Peyer's patch (tissue), 4 donors: ENCODE results near the gene DCHS1. TPM values are rescaled to one million over a fixed set of nuclear protein-coding genes. Genes with fewer than 3 reads are reported as not detected.

ENCODE experiments used
- DNase-seq, 3 donors: peaks; one replicate each; pipeline ENCODE4 v3.0.0-alpha.2; 2017 to 2019
- H3K27ac ChIP-seq, 4 donors: fragments of 200-600 bp; sonication (generic); one replicate each; pipeline ENCODE4 v1.5.1; 2016 to 2019
- H3K27me3 ChIP-seq, 2 donors: fragments of 200-600 bp; sonication (generic); one replicate each; pipeline ENCODE4 v1.5.1; 2019
- H3K36me3 ChIP-seq, 3 donors: fragments of 200-600 bp; sonication (generic); one replicate each; pipeline ENCODE4 v1.5.1; 2016 to 2019
- H3K4me1 ChIP-seq, 4 donors: fragments of 200-600 bp; sonication (generic); one replicate each; pipeline ENCODE4 v1.5.1; 2016 to 2019
- H3K4me3 ChIP-seq, 4 donors: fragments of 200-600 bp; sonication (generic); 1 replicate in 3 of 4; 2 replicates in 1 of 4; pipeline ENCODE4 v1.5.1; 2016 to 2019; ENCODE audit warnings: mild to moderate bottlenecking in 1 of 4
- H3K9me3 ChIP-seq, 4 donors: fragments of 200-600 bp; sonication (generic); one replicate each; pipeline ENCODE4 v1.5.1; 2016 to 2019; ENCODE audit warnings: mild to moderate bottlenecking in 1 of 4
- POLR2A ChIP-seq, 2 donors: fragments of 450-650 bp; IDR thresholded peaks; one replicate each; pipeline ENCODE4 v1.5.1; 2017; ENCODE audit warnings: antibody characterized with exemption in 2 of 2, mild to moderate bottlenecking in 2 of 2, moderate library complexity in 2 of 2
- total RNA-seq, 4 donors: library from RNA; depleted of rRNA; stranded (reverse); fragments of >200 nt; gene quantifications; one replicate each; pipeline ENCODE4 v1.1.0, GENCODE V29; 2016
- TF ChIP-seq, protein P1 (sequence below), 6 experiments: fragments of 450-650 bp in 4 of 6; fragments of 200-600 bp in 2 of 6; sonication (generic) in 1 of 6; IDR thresholded peaks; one replicate each; pipeline ENCODE4 v1.5.1; 2017 to 2019; ENCODE audit warnings: antibody characterized with exemption in 6 of 6, mild to moderate bottlenecking in 3 of 6, moderate library complexity in 1 of 6

The DCHS1 gene
- total RNA-seq, 4 donors from 2014 or later = 2.8 to 12.4 (median 9.7) TPM

DNA sequence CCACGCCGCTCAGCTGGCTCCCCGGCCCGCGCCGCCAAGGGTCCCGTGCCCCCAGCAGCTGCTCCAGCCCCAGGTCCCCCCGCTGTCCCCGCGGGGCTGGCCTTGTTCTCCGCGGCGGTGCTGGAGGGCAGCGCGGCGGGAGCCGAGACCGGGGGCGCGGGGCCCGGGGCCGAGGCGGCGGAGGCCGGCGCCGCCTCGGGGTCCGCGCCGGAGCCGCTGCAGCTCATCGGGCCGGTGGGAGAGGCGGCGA lies 43.7 kb downstream of the DCHS1 start:
- Histone ChIP-seq H3K27ac (peak overlapping the region; percentile 93 to 99 (median 94)), H3K36me3 (peaks cover 0 to 57% (median 3%) of the 10 kb centered on the region in 3 donors), H3K4me3 (peak overlapping the region; percentile 71 to 99 (median 86)), H3K9me3 (no peaks in the 10 kb centered on the region), H3K27me3 (no peaks in the 10 kb centered on the region), H3K4me1 (peaks cover 0 to 47% (median 7%) of the 10 kb centered on the region in 4 donors)
- no peak for DNase-seq
- TF ChIP-seq POLR2A (IDR thresholded peaks at IDR 0.05) = no peak
- TF ChIP-seq, protein P1, sequence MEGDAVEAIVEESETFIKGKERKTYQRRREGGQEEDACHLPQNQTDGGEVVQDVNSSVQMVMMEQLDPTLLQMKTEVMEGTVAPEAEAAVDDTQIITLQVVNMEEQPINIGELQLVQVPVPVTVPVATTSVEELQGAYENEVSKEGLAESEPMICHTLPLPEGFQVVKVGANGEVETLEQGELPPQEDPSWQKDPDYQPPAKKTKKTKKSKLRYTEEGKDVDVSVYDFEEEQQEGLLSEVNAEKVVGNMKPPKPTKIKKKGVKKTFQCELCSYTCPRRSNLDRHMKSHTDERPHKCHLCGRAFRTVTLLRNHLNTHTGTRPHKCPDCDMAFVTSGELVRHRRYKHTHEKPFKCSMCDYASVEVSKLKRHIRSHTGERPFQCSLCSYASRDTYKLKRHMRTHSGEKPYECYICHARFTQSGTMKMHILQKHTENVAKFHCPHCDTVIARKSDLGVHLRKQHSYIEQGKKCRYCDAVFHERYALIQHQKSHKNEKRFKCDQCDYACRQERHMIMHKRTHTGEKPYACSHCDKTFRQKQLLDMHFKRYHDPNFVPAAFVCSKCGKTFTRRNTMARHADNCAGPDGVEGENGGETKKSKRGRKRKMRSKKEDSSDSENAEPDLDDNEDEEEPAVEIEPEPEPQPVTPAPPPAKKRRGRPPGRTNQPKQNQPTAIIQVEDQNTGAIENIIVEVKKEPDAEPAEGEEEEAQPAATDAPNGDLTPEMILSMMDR (IDR thresholded peaks at IDR 0.05) = no peak

DNA sequence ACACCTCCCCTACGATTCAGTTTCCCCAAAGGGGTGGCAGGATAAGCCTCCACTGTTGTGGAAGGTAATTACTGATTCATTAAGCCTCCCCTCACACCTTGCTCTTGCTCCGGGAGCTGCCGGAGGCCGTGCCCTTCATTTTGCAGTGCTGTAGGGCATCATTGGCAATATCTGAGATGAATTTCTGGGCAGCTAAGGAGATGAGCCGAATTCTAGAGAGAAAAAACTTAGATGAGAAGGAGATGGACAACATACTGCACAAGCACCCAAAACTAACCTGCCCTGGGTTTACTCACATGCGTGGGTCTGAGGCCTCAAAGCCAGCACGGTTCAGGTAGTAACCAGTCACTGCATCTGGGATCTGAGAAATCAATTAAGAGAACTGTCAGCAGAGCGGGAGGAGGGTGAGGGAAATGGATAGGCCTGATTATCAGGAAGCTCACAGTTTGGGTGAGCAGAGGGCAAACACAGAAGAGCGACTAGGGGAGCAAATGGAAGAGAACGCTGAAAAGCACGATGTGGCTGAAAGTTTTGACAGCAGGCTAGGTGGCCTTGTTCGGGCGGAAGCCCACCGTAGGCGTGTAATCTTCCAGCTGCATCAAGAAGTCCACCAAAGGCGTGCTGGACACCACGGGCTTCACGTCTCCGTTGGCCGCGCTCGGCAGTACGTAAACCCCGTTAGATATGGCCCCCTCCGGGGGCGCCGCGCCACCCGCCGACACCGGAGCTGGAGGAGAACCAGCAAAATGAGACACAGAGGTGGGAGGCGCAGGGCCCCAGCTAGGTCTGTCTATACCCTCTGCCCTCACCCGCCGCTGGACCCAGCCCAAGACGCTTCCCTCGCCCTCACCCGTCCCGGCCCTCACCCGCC lies 44.3 kb downstream of the DCHS1 start:
- TF ChIP-seq POLR2A (IDR thresholded peaks at IDR 0.05) = no peak
- TF ChIP-seq, protein P1 (IDR thresholded peaks at IDR 0.05) = no peak
- Histone ChIP-seq H3K27ac (peak overlapping the region; percentile 93 to 99 (median 94)), H3K4me3 (peak overlapping the region; percentile 71 to 99 (median 86)), H3K4me1 (peaks cover 0 to 52% (median 13%) of the 10 kb centered on the region in 4 donors), H3K9me3 (no peaks in the 10 kb centered on the region), H3K36me3 (peaks cover 0 to 54% (median 3%) of the 10 kb centered on the region in 3 donors), H3K27me3 (no peaks in the 10 kb centered on the region)
- peak in 2 of 3 donors; percentile 28 to 63 for DNase-seq

DNA sequence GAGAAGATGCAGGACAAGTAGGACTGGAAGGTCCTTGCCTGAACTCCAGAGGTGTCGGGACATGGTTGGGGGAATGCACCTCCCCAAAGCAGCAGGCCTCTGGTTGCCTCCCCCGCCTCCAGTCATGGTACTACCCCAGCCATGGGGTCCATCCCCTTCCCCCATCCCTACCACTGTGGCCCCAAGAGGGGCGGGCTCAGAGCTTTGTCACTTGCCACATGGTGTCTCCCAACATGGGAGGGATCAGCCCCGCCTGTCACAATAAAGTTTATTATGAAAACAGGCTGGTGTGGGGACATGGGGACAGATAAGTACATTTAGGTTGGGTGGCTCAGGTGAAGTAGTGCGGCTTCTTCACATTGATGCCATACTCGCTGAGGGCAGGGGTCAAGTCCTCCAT lies 45.0 kb downstream of the DCHS1 start:
- H3K27ac ChIP-seq = peak overlapping the region in 3 of 4 donors; percentile 93 to 99 (median 94)
- H3K27me3 ChIP-seq = no peaks in the 10 kb centered on the region
- H3K4me1 ChIP-seq = peaks cover 0 to 60% (median 16%) of the 10 kb centered on the region in 4 donors
- DNase-seq = peak in 1 of 3 donors; percentile 45
- no peaks in the 10 kb centered on the region for H3K9me3 ChIP-seq
- H3K36me3 ChIP-seq = peaks cover 0 to 47% (median 3%) of the 10 kb centered on the region in 3 donors
- TF ChIP-seq, protein P1 (IDR thresholded peaks at IDR 0.05) = no peak
- TF ChIP-seq POLR2A (IDR thresholded peaks at IDR 0.05) = no peak
- H3K4me3 ChIP-seq = peak overlapping the region in 1 of 4 donors; percentile 71

DNA sequence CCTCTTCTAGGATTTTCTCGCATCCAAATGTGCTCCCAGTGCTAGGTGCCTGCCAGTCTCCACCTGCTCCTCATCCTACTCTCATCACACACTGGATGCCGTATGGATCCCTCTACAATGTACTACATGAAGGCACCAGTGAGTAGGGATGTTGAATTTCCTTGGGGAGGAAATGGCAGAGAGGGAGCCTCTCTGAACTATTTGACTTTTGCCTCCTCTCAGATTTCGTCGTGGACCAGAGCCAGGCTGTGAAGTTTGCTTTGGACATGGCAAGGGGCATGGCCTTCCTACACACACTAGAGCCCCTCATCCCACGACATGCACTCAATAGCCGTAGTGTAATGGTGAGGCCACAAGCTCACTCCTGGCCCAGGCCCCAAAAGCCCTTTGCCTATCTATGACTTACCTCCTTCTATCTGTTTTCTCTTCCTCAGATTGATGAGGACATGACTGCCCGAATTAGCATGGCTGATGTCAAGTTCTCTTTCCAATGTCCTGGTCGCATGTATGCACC lies 46.0 kb downstream of the DCHS1 start:
- Histone ChIP-seq H3K4me3 (no peak overlapping the region), H3K27ac (peak overlapping the region in 2 of 4 donors; percentile 89 to 91), H3K27me3 (no peaks in the 10 kb centered on the region), H3K4me1 (peaks cover 0 to 70% (median 18%) of the 10 kb centered on the region in 4 donors), H3K36me3 (peaks cover 0 to 36% (median 3%) of the 10 kb centered on the region in 3 donors), H3K9me3 (no peaks in the 10 kb centered on the region)
- DNase-seq = peak in 1 of 3 donors; percentile 2
- TF ChIP-seq POLR2A (IDR thresholded peaks at IDR 0.05) = no peak
- TF ChIP-seq, protein P1 (IDR thresholded peaks at IDR 0.05) = no peak

DNA sequence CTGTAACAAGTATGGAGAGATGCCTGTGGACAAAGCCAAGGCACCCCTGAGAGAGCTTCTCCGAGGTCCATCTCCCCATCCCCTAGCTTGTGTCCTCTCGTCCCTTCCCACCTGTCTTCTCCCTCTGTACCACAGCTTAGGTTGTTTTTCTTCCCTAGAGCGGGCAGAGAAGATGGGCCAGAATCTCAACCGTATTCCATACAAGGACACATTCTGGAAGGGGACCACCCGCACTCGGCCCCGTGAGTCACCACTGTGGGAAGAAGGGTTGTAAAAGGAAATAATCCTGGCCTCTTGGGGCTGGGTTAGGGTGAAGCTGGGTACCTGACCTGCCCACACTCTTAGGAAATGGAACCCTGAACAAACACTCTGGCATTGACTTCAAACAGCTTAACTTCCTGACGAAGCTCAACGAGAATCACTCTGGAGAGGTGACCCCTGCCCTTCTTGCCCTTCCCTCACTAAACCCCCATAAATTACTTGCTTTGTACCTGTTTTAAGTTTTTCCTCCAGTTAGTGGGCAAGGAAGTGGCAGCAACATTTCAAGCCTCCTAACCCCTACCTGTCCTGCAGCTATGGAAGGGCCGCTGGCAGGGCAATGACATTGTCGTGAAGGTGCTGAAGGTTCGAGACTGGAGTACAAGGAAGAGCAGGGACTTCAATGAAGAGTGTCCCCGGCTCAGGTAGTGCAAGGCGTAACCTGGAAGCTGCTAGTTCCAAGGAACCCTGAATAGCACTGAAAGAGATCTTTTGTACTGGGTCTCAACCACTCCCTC lies 46.7 kb downstream of the DCHS1 start:
- H3K27me3 ChIP-seq = no peaks in the 10 kb centered on the region
- H3K36me3 ChIP-seq = peaks cover 0 to 35% (median 3%) of the 10 kb centered on the region in 3 donors
- H3K27ac ChIP-seq = peak overlapping the region in 3 of 4 donors; percentile 68 to 91 (median 89)
- no peak overlapping the region for H3K4me3 ChIP-seq
- no peaks in the 10 kb centered on the region for H3K9me3 ChIP-seq
- TF ChIP-seq, protein P1 (IDR thresholded peaks at IDR 0.05) = no peak
- TF ChIP-seq POLR2A (IDR thresholded peaks at IDR 0.05) = no peak
- peaks cover 0 to 70% (median 18%) of the 10 kb centered on the region in 4 donors for H3K4me1 ChIP-seq
- peak in 2 of 3 donors; percentile 15 to 41 for DNase-seq
